Measurements from ENCODE around the gene FSD2. TPM values are rescaled to one million over a fixed set of nuclear protein-coding genes. Genes with fewer than 3 reads are reported as not detected.

The FSD2 gene
- total and polyA plus RNA-seq, 5 donors: 39.1 to 117 (median 105) TPM

DNA sequence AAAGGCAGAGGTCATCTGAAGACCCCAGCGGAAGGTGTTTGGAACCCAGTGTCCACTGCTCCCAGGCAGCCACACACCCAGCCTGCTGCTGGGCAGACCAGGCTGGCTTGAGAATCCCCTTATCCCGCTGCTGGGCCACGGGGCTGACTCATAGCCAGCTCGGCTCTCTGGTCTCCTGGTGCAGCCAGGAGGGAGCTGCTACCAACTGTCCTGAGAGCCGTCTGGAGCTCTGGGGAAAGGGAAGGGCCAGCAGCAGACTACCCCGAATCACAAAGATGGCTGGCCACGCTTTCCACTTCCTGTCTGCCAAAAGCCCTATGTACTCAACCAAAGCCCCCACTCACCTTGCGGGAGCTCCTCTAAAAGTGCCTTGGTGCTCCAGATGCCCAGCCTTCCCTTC lies 41.8 kb upstream of the FSD2 start:
- no peak overlapping the region for H3K27ac ChIP-seq (ENCODE audit: low read length)

DNA sequence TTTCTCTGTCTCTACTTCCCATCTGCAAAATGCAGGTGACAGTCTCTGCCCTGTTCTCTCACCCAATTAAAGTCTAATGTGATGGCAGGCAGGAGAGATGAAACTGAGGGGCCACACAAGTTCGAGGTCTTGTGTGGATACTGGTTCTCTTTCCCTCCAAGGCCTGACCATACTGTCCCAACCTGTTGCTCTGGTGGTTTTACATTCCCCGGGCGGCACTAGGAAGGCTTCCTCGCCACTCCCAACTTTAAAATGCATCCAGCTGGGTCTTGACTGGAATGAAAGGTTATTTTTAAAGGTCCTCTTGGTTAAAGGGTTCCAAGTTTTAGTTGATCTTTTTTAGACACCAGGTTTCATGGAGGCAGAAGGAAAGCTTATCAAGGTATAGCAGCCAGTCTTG lies 40.8 kb upstream of the FSD2 start:
- ATAC-seq: no peak
- no peaks in the 10 kb centered on the region for H3K4me1 ChIP-seq (ENCODE audit: control insufficient read depth, insufficient read depth, low read length)
- WGBS: 88% methylated on average over 4 of the region's 4 CpGs
- H3K27me3 ChIP-seq (ENCODE audit: control insufficient read depth, insufficient read depth): no peaks in the 10 kb centered on the region
- DNase-seq: no peak
- intact Hi-C loops (cut with DNase I): loop anchor here in 2 of 4 donors (5.0 to 10.0 kb wide), 2 partner anchors 156 to 158 kb away; no protein-coding TSS in a partner anchor
- H3K27ac ChIP-seq (ENCODE audit: low read length): no peak overlapping the region
- no peak overlapping the region for H3K4me3 ChIP-seq (ENCODE audit: low read length)
- H3K9me3 ChIP-seq (ENCODE audit: control insufficient read depth, low read length): peaks cover 2% of the 10 kb centered on the region

More for the DNA sequence above, 41.8 kb upstream of the FSD2 start:
- H3K4me3 ChIP-seq (ENCODE audit: low read length): no peak overlapping the region
- H3K9me3 ChIP-seq (ENCODE audit: control insufficient read depth, low read length): peaks cover 2% of the 10 kb centered on the region
- no peak for DNase-seq
- intact Hi-C loops (cut with DNase I): loop anchor here in 3 of 4 donors (2.0 to 10.0 kb wide), 3 partner anchors 153 to 157 kb away; no protein-coding TSS in a partner anchor
- no peaks in the 10 kb centered on the region for H3K27me3 ChIP-seq (ENCODE audit: control insufficient read depth, insufficient read depth)
- H3K4me1 ChIP-seq (ENCODE audit: control insufficient read depth, insufficient read depth, low read length): no peaks in the 10 kb centered on the region
- ATAC-seq: no peak
- WGBS: 72% methylated on average over 8 of the region's 8 CpGs

DNA sequence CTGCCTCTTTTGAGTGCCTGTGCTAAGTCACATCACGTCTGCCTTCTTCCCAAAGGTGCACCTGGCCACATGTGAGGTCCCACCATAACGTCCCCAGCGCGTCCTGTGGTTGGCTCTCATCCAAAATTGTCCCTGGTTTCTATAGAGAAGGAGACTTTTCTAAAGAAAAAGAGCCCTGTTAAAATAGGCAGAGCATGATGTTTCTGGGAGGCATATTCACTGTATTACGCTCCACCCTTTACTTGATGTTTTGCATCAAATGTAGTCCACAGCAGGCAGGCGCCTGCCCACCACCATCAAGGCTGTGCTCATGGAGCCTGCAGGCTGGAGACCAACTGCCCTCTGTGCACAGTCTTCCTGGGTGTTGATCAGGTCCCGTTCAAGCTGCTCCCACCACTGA lies 39.8 kb upstream of the FSD2 start:
- no peaks in the 10 kb centered on the region for H3K4me1 ChIP-seq (ENCODE audit: control insufficient read depth, insufficient read depth, low read length)
- DNase-seq (no peak), ATAC-seq (no peak)
- H3K9me3 ChIP-seq (ENCODE audit: control insufficient read depth, low read length): peaks cover 2% of the 10 kb centered on the region
- no peaks in the 10 kb centered on the region for H3K27me3 ChIP-seq (ENCODE audit: control insufficient read depth, insufficient read depth)
- 67% methylated on average over 7 of the region's 7 CpGs for WGBS
- intact Hi-C loops (cut with DNase I): loop anchor here in 2 of 4 donors (5.0 to 10.0 kb wide), 2 partner anchors 157 to 159 kb away; no protein-coding TSS in a partner anchor
- no peak overlapping the region for H3K27ac ChIP-seq (ENCODE audit: low read length)
- no peak overlapping the region for H3K4me3 ChIP-seq (ENCODE audit: low read length)

DNA sequence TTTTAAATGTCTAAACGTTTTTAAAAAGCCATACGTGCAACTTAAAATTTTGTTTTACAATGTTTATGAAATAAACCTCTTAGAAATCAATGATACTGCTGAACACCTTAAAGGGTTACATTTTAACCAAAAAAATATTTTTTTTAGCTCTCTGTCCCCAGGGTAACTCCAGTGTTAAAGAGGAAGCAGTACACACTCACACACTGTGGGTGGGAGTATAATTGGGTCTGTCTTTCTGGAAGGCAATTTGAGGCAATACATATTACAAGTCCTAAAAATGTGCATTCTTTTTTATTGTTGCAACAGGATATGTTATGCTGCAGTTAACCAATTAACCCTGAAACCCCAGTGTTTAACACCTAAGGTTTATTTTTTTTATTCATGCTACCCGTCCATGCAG lies 37.7 kb upstream of the FSD2 start:
- Histone ChIP-seq H3K4me1 (ENCODE audit: control insufficient read depth, insufficient read depth, low read length) (no peaks in the 10 kb centered on the region), H3K4me3 (ENCODE audit: low read length) (no peak overlapping the region), H3K27me3 (ENCODE audit: control insufficient read depth, insufficient read depth) (no peaks in the 10 kb centered on the region), H3K9me3 (ENCODE audit: control insufficient read depth, low read length) (peaks cover 2% of the 10 kb centered on the region), H3K27ac (ENCODE audit: low read length) (no peak overlapping the region)
- DNase-seq: no peak
- no peak for ATAC-seq
- intact Hi-C loops (cut with DNase I): loop anchor here in 1 of 4 donors (10.0 kb wide), 1 partner anchor 161 kb away; no protein-coding TSS in a partner anchor
- WGBS: 90% methylated on average over 3 of the region's 3 CpGs

DNA sequence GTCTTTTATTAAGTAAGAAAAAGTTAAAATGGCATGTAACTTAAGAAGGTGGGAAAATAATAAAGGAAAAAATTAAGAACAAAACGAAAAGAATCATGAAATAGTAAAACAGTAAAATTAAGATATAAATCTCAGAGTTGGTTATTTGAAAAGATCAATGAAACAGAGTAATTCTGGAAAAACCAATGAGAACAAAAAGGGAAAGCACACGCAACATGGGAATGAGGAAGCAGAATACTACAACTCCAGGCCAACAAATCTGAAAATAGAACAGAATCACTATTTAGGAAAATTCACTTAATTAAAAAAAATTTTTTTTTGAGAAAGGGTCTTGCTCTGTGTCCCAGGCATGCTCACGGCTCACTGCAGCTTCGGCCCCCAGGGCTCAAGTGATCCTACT lies 34.3 kb upstream of the FSD2 start:
- no peak overlapping the region for H3K27ac ChIP-seq (ENCODE audit: low read length)
- DNase-seq (no peak), ATAC-seq (no peak)
- peaks cover 2% of the 10 kb centered on the region for H3K9me3 ChIP-seq (ENCODE audit: control insufficient read depth, low read length)
- H3K27me3 ChIP-seq (ENCODE audit: control insufficient read depth, insufficient read depth): no peaks in the 10 kb centered on the region
- H3K4me3 ChIP-seq (ENCODE audit: low read length): no peak overlapping the region
- intact Hi-C loops (cut with DNase I): loop anchor here in 1 of 4 donors (10.0 kb wide), 1 partner anchor 165 kb away; no protein-coding TSS in a partner anchor
- 96% methylated on average over 4 of the region's 4 CpGs for whole genome bisulfite sequencing
- no peaks in the 10 kb centered on the region for H3K4me1 ChIP-seq (ENCODE audit: control insufficient read depth, insufficient read depth, low read length)

DNA sequence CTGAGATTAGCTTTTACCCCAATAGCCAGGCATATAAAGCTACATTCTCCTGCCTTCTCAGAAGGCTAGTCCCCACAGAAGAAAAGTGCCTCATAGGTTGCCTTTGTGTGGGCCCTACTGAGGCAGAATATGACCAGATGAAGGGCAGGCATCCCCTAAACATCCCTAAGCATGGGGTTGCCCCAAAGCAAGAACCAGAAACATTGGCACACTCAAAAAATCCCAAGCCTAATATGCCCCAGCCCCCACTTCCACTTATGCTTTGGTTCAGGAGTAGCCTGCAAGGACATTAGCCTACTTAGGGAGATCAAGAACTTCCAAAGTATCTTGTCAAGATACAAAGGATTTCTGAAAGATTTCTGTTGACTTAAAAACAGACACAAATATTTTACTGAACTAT lies 33.3 kb upstream of the FSD2 start:
- H3K9me3 ChIP-seq (ENCODE audit: control insufficient read depth, low read length): peaks cover 2% of the 10 kb centered on the region
- DNase-seq: no peak
- H3K27me3 ChIP-seq (ENCODE audit: control insufficient read depth, insufficient read depth): no peaks in the 10 kb centered on the region
- ATAC-seq: no peak
- no peak overlapping the region for H3K27ac ChIP-seq (ENCODE audit: low read length)
- intact Hi-C loops (cut with DNase I): no loop called here
- no peaks in the 10 kb centered on the region for H3K4me1 ChIP-seq (ENCODE audit: control insufficient read depth, insufficient read depth, low read length)
- no peak overlapping the region for H3K4me3 ChIP-seq (ENCODE audit: low read length)

DNA sequence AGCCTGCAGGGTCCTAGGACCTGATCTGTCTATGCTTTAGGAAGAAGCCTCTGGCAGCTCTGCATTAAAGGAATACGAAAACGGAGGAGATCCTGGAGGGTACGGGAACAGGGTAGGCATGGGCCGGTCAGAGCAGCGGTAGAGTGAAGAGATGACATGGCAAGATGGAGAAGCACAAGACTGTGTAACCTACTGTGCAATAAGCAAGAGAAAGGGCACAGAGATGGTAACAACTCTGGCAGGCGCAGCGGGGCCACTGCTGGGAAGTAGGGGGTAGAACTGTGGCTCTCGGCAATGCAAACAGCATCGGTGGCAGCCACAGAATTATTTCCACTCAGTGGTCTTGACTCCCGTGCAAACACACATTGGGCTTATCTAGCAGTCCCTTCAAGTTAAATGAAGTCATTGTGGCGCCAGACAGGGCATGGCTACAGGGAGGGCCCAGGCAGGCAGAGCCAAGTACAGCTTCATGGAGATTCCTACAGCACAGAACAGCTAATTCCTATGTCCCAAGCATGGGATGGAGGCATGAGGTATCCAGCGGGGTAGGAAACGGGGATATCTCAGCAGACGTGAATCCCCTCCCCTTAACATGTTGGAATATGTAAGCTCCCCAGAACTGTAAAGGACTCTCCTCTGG lies 32.3 kb upstream of the FSD2 start:
- no peaks in the 10 kb centered on the region for H3K4me1 ChIP-seq (ENCODE audit: control insufficient read depth, insufficient read depth, low read length)
- H3K27me3 ChIP-seq (ENCODE audit: control insufficient read depth, insufficient read depth): no peaks in the 10 kb centered on the region
- peak in 1 of 2 donors; percentile 16 for ATAC-seq
- no peak overlapping the region for H3K27ac ChIP-seq (ENCODE audit: low read length)
- intact Hi-C loops (cut with DNase I): no loop called here
- 91% methylated on average over 14 of the region's 14 CpGs for WGBS
- H3K4me3 ChIP-seq (ENCODE audit: low read length): no peak overlapping the region
- no peaks in the 10 kb centered on the region for H3K9me3 ChIP-seq (ENCODE audit: control insufficient read depth, low read length)
- no peak for DNase-seq

DNA sequence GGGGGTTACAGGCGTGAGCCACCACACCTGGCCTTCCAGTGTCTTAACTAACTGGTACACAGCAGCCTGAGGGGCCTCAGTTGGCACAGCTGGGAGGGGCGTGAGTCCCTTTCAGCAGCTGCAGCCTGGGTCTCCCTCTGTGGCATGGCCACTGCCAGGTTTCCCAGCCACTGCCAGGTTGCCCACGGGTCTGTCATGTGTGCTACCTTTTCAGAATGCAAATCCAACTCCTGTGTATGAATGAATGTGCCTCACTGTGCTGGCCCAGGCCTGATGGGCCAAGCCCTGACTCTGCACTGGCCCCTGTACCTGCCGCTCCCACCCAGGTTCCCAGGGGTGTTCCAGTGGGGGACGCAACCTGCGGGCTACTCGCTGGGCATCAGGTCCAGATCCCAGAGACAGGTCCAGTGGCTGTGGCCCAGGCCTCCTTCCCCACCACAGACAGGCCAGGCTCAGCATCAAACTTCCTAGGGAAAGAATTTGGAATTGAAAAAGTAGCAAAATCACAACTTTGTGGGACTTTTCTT lies 29.6 kb upstream of the FSD2 start:
- DNase-seq (no peak), ATAC-seq (peak in 1 of 2 donors; percentile 16)
- no peak overlapping the region for H3K4me3 ChIP-seq (ENCODE audit: low read length)
- no peaks in the 10 kb centered on the region for H3K9me3 ChIP-seq (ENCODE audit: control insufficient read depth, low read length)
- no peaks in the 10 kb centered on the region for H3K4me1 ChIP-seq (ENCODE audit: control insufficient read depth, insufficient read depth, low read length)
- no peak overlapping the region for H3K27ac ChIP-seq (ENCODE audit: low read length)
- H3K27me3 ChIP-seq (ENCODE audit: control insufficient read depth, insufficient read depth): no peaks in the 10 kb centered on the region
- intact Hi-C loops (cut with DNase I): no loop called here
- WGBS: 98% methylated on average over 7 of the region's 7 CpGs

DNA sequence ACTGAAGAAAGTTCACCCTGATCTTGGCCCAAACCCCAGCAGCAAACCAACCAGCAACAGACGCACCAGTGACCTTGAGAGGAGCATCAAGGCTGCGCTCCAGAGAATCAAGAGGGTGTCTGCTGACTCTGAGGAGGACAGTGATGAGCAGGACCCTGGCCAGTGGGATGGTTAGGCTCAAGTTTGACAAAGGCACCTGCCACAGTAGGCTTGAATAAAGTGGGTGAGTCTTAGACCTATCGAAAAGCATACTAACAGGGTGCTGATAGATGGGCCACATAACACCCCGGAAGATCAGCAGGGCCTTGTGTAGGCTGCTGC lies 27.5 kb upstream of the FSD2 start:
- Histone ChIP-seq H3K9me3 (ENCODE audit: control insufficient read depth, low read length) (no peaks in the 10 kb centered on the region), H3K27me3 (ENCODE audit: control insufficient read depth, insufficient read depth) (no peaks in the 10 kb centered on the region), H3K27ac (ENCODE audit: low read length) (no peak overlapping the region), H3K4me1 (ENCODE audit: control insufficient read depth, insufficient read depth, low read length) (no peaks in the 10 kb centered on the region), H3K4me3 (ENCODE audit: low read length) (no peak overlapping the region)
- WGBS: 82% methylated on average over 4 of the region's 4 CpGs
- intact Hi-C loops (cut with DNase I): no loop called here
- ATAC-seq: peak; percentile 47 to 50
- DNase-seq: no peak

DNA sequence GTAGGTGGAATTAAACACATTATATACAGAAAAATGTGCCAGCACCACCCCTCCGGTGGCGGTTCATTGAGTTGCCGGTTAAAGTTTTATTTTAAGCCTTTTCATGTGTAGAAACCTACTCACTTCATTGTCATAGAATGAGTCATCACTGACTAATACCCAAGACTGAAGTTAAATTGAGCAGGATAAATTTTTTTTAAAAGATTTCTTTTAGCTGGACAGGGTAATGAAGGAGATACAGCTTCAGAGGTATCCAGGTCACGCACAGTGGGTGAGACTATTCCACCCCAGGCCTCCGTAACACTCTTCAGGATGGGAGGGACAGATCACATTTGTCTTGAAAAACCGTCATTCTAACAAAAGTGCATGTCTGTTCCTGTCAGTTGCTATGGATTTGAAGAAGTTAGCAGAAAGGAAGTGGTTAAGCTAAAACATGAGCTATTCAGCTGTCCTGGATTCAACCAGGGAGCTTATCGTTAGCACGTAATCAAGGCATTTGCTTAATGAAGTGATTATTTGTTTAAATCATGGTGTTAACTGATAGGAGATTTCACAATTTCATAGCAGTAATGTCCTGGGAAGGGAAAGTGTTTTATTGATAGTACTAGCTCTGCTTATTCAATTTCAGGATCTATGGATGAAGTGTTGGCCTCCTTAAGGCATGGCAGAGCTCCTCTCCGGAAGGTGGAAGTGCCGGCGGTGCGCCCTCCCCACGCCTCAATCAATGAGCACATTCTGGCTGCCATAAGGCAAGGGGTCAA lies 26.9 kb upstream of the FSD2 start:
- H3K27me3 ChIP-seq (ENCODE audit: control insufficient read depth, insufficient read depth): no peaks in the 10 kb centered on the region
- H3K4me3 ChIP-seq (ENCODE audit: low read length): no peak overlapping the region
- H3K4me1 ChIP-seq (ENCODE audit: control insufficient read depth, insufficient read depth, low read length): no peaks in the 10 kb centered on the region
- H3K27ac ChIP-seq (ENCODE audit: low read length): no peak overlapping the region
- DNase-seq: no peak
- 71% methylated on average over 13 of the region's 13 CpGs for WGBS
- ATAC-seq: peak in 1 of 2 donors; percentile 48
- H3K9me3 ChIP-seq (ENCODE audit: control insufficient read depth, low read length): no peaks in the 10 kb centered on the region
- intact Hi-C loops (cut with DNase I): no loop called here

DNA sequence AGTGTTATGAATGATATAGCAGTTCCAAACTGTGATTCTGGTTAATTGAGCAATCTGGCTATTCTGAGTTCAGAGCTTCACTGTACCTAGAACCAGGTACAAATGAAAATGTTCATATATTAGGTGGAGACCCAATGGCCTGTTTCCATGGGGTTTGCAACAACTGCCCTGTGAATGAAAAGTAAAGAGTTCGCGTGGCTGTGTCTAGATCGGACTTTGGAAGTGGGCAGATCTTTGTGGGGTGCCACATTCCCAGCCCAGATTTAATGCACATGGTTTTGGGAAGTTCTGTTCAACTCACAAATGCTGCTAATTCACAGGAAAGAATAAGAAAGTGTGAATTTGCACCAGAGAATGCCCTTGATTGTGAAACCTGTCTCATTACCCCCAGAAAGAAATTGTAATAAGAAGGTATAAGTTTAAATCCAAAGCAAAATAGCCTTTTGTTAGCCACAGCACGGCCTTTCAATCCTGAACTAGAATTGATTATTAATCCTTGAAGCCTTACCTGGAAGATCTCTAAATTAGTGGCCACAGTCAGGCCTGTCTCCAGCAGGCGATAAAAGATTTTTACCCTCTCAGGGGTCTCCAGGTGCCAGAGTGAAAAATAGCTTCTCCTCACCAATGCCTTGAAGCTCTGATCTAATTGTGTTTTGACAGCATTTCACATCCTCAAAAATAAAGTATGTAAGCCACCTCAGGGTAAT lies 26.2 kb upstream of the FSD2 start:
- WGBS: 95% methylated on average over 5 of the region's 5 CpGs
- Histone ChIP-seq H3K4me3 (ENCODE audit: low read length) (no peak overlapping the region), H3K27me3 (ENCODE audit: control insufficient read depth, insufficient read depth) (no peaks in the 10 kb centered on the region), H3K27ac (ENCODE audit: low read length) (no peak overlapping the region), H3K4me1 (ENCODE audit: control insufficient read depth, insufficient read depth, low read length) (no peaks in the 10 kb centered on the region), H3K9me3 (ENCODE audit: control insufficient read depth, low read length) (no peaks in the 10 kb centered on the region)
- no peak for ATAC-seq
- DNase-seq: no peak
- intact Hi-C loops (cut with DNase I): no loop called here

All from right cardiac atrium (tissue), 5 donors.